ENCODE measurements around the gene TMEM184C. TPM values are rescaled to one million over a fixed set of nuclear protein-coding genes. Genes with fewer than 3 reads are reported as not detected.

TMEM184C gene
- total RNA-seq, 2 donors from 2014 or later: 30.3 to 35.7 TPM

GRCh38 chr4:147655639-147656038 lies 38.4 kb downstream of the TMEM184C start:
- H3K9ac ChIP-seq (ENCODE audit: extremely low read depth, low read length, poor library complexity, severe bottlenecking): no peak overlapping the region
- Mint-ChIP-seq H3K4me1 (no peaks in the 10 kb centered on the region), H3K36me3 (ENCODE audit: low read depth) (peaks cover 65% of the 10 kb centered on the region), H3K4me3 (no peak overlapping the region), H3K27me3 (ENCODE audit: insufficient read depth) (no peaks in the 10 kb centered on the region), H3K9me3 (no peaks in the 10 kb centered on the region), H3K27ac (no peak overlapping the region)
- no peaks in the 10 kb centered on the region for H3K4me1 ChIP-seq (ENCODE audit: control insufficient read depth, insufficient read depth, low read length)
- no peaks in the 10 kb centered on the region for H3K27me3 ChIP-seq (ENCODE audit: control insufficient read depth, insufficient read depth, low read length, poor library complexity, severe bottlenecking)
- TF ChIP-seq, protein P1, sequence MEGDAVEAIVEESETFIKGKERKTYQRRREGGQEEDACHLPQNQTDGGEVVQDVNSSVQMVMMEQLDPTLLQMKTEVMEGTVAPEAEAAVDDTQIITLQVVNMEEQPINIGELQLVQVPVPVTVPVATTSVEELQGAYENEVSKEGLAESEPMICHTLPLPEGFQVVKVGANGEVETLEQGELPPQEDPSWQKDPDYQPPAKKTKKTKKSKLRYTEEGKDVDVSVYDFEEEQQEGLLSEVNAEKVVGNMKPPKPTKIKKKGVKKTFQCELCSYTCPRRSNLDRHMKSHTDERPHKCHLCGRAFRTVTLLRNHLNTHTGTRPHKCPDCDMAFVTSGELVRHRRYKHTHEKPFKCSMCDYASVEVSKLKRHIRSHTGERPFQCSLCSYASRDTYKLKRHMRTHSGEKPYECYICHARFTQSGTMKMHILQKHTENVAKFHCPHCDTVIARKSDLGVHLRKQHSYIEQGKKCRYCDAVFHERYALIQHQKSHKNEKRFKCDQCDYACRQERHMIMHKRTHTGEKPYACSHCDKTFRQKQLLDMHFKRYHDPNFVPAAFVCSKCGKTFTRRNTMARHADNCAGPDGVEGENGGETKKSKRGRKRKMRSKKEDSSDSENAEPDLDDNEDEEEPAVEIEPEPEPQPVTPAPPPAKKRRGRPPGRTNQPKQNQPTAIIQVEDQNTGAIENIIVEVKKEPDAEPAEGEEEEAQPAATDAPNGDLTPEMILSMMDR (conservative IDR thresholded peaks at IDR 0.05): no peak
- peaks cover 47% of the 10 kb centered on the region for H3K36me3 ChIP-seq (ENCODE audit: control insufficient read depth, insufficient read depth, low read length)
- H3K9me3 ChIP-seq (ENCODE audit: control insufficient read depth, low read length): no peaks in the 10 kb centered on the region
- H3K4me3 ChIP-seq (ENCODE audit: low read length): no peak overlapping the region
- no peak for DNase-seq
- H3K27ac ChIP-seq (ENCODE audit: low read depth, low read length): no peak overlapping the region
- WGBS, 2 experiments (ENCODE audit: insufficient coverage in 1 of 2, insufficient read length in 1 of 2): 94% methylated on average over 2 of the region's 2 CpGs; no CpG with 5 or more reads in 1 of the 2 experiments

DNA sequence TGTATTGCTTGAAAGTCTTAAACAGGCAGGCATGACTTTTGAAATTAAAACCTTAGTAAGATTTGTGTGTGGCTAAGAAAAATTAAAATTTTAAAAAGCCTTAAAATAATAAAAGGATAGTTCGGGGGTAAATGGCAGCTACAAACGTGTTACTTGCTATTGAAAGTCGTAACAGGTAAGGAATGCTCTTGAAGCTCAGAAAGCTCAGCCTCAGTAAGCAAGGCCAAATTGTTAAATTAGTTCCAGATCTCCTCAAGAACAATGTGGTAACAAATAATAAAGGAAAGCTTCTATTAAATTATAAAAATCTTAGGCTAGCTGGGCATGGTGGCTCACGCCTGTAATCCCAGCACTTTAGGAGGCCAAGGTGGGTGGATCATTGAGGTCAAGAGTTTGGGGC lies 41.3 kb downstream of the TMEM184C start:
- H3K27me3 ChIP-seq (ENCODE audit: control insufficient read depth, insufficient read depth, low read length, poor library complexity, severe bottlenecking): no peaks in the 10 kb centered on the region
- no peak overlapping the region for H3K27ac ChIP-seq (ENCODE audit: low read depth, low read length)
- Mint-ChIP-seq H3K27ac (no peak overlapping the region), H3K36me3 (ENCODE audit: low read depth) (peaks cover 68% of the 10 kb centered on the region), H3K4me3 (no peak overlapping the region), H3K4me1 (no peaks in the 10 kb centered on the region), H3K9me3 (no peaks in the 10 kb centered on the region), H3K27me3 (ENCODE audit: insufficient read depth) (no peaks in the 10 kb centered on the region)
- no peak overlapping the region for H3K4me3 ChIP-seq (ENCODE audit: low read length)
- WGBS, 2 experiments (ENCODE audit: insufficient coverage in 1 of 2, insufficient read length in 1 of 2): 91 to 96% methylated on average over 4 of the region's 4 CpGs
- TF ChIP-seq, protein P1 (conservative IDR thresholded peaks at IDR 0.05): no peak
- H3K9ac ChIP-seq (ENCODE audit: extremely low read depth, low read length, poor library complexity, severe bottlenecking): no peak overlapping the region
- no peaks in the 10 kb centered on the region for H3K4me1 ChIP-seq (ENCODE audit: control insufficient read depth, insufficient read depth, low read length)
- no peak for DNase-seq
- peaks cover 45% of the 10 kb centered on the region for H3K36me3 ChIP-seq (ENCODE audit: control insufficient read depth, insufficient read depth, low read length)
- H3K9me3 ChIP-seq (ENCODE audit: control insufficient read depth, low read length): no peaks in the 10 kb centered on the region

- H3K9me3 Mint-ChIP-seq: no peaks in the 10 kb centered on the region
- no peak for DNase-seq
- H3K27me3 Mint-ChIP-seq (ENCODE audit: insufficient read depth): no peaks in the 10 kb centered on the region
- peaks cover 38% of the 10 kb centered on the region for H3K36me3 Mint-ChIP-seq (ENCODE audit: low read depth)
- Histone ChIP-seq H3K27ac (ENCODE audit: low read depth, low read length) (no peak overlapping the region), H3K9me3 (ENCODE audit: control insufficient read depth, low read length) (no peaks in the 10 kb centered on the region), H3K36me3 (ENCODE audit: control insufficient read depth, insufficient read depth, low read length) (peaks cover 16% of the 10 kb centered on the region), H3K9ac (ENCODE audit: extremely low read depth, low read length, poor library complexity, severe bottlenecking) (no peak overlapping the region), H3K4me3 (ENCODE audit: low read length) (no peak overlapping the region), H3K27me3 (ENCODE audit: control insufficient read depth, insufficient read depth, low read length, poor library complexity, severe bottlenecking) (no peaks in the 10 kb centered on the region), H3K4me1 (ENCODE audit: control insufficient read depth, insufficient read depth, low read length) (no peaks in the 10 kb centered on the region)
- no peak overlapping the region for H3K4me3 Mint-ChIP-seq
- peaks cover 10% of the 10 kb centered on the region for H3K4me1 Mint-ChIP-seq
- TF ChIP-seq, protein P1 (conservative IDR thresholded peaks at IDR 0.05): no peak
- WGBS, 2 experiments (ENCODE audit: insufficient coverage in 1 of 2, insufficient read length in 1 of 2): 94% methylated on average over 3 of the region's 4 CpGs; no CpG with 5 or more reads in 1 of the 2 experiments
- H3K27ac Mint-ChIP-seq: no peak overlapping the region
Observed at GRCh38 chr4:147674073-147674472, 56.9 kb downstream of the TMEM184C start.
